HG02763 (cell line): ENCODE measurements around the gene PHTF2.
"Not testable (repeated sequence)": the region's sequence is repeated elsewhere in the genome, so short reads cannot be mapped to it uniquely, and the experiment has no call there.

ENCODE experiments used
- ATAC-seq: cut with Tn5 transposase; IDR thresholded peaks from one replicate; pipeline ENCODE4 v1.9.1; 2021; ENCODE audit warnings: mild to moderate bottlenecking, moderate library complexity; ENCODE audit not compliant: unreplicated experiment

The PHTF2 gene

DNA sequence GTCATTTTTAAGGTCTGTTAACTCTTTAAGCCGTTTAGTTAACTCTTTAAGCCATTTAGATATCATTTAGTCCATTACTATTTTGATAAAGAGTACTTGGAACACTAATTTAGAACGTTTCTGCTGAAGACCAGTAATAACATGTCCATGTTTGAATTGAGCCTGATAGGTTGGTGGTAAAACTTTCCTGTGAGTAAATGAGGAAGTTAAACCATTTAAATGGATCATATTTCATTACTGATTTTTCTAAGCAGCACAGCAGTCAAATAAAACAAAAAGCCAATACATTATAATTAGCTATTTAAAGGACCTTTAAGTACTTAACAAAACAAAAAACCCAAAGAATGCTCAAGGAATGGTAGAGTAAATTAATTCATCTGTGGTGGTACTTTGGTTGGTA is 29.4 kb downstream of the PHTF2 start:
- no peak for ATAC-seq

DNA sequence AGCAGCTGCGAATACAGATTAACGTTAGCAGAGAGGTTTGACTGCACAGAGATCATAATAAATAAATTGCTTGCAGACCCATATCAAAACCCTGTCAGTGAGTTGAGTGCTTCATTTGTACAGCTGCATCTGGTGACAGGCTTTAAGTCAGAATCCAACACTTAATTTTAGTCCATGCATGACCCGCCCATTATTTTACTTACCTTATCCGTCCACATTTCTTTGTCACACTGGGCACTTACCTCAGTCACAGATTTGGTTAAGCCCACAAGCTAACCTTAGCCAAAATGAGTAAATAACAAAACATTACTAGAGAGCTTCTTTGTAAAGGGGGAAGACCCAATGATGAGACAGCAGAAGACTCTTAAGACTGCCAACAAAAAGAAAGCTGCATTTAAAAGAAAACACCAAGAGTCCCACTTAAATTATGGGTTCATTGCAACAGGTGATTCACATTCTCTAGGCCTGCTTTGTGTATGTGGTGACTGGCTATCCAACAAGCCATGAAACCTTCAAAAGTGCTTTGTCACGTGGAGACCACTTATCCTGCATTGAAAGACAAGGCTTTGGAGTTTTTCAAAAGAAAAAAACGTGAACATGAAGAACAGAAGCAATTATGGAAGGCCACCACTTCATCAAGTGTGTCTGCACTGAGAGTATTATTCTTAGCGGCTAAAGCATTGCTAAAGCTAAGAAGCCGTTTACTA is 32.2 kb downstream of the PHTF2 start:
- ATAC-seq, result no peak

DNA sequence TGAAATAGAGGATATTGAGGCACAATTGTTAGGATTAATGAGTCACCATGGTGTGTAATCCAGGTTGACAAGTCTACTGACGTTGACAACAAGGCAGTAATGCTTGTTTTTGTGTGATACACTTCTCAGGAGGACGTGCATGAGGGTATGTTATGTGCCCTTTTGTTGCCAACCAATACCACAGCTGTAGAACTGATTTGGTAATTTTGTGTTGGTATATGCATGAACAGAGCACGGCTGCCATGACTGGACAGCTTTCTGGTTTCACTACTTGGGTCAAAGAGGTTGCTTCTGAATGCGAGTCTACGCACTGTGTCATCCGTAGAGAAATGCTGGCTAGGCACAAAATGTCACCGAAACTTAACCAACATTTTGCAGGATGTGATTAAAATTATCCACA is 32.9 kb downstream of the PHTF2 start:
- ATAC-seq, result no peak

DNA sequence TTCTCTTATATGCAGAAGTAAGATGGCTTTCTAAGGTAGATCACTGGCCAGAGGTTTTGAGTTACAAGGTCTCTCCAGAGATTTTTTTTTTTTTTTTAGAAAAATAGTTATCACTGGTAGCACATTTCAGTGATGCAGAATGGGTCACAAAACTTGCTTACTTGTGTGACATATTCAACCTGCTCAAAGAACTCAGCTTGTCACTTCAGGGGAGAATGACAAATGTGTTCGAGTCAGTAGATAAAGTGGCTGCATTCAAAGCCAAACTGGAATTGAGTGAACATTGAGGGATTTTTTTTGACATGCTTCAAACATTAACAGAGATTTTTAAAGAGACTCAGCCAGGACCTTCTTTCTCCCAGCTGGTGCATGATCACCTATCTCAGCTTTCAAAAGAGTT is 33.4 kb downstream of the PHTF2 start:
- no peak for ATAC-seq

DNA sequence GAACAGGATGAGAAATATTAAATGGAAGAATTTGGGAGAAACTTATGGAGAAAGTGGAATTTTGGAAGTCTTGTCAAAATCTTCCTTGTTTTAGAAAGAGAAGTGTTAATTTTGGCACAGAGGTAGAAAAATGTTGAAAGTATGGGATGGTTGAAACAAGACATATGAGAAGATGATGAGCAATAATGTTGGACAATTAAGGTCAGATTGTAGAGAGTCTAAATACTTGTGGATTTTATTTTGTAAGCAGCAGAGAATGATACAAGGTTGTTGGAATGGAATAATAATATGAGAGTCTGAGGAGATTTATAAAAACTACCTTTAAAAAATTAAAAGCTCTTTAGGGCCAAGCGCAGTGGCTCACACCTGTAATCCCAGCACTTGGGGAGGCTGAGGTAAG is 34.6 kb downstream of the PHTF2 start:
- ATAC-seq, result no peak

DNA sequence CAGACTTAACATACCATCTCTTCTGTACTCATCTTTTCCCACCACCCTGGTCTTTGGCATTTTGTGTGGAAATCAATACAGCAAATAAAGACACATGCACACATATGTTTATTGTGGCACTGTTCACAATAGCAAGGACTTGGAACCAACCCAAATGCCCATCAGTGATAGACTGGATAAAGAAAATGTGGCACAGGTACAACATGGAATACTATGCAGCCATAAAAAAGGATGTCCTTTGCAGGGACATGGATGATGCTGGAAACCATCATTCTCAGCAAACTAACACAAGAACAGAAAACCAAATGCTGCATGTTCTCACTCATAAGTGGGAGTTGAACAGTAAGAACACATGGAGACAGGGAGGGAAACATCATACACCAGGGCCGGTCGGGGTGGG is 37.9 kb downstream of the PHTF2 start:
- ATAC-seq, result not testable (repeated sequence)

DNA sequence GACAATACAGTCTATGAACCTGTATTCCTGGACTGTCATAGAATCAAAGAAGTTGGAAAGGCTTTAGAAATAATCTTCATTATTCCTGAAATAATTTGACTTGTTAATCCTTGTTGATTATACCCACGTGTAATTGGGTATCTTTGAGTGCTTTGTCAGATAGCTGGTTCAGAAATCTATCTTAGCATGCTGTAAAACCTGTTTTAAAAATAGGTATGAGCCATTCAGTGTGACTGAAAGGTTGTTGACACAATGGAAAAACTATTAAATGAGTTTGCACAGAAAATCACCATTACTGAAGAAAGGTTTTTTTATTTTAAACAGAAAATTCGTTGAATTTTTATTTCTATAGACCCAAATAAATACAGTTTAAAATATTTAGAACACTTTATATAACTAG is 38.7 kb downstream of the PHTF2 start:
- no peak for ATAC-seq

DNA sequence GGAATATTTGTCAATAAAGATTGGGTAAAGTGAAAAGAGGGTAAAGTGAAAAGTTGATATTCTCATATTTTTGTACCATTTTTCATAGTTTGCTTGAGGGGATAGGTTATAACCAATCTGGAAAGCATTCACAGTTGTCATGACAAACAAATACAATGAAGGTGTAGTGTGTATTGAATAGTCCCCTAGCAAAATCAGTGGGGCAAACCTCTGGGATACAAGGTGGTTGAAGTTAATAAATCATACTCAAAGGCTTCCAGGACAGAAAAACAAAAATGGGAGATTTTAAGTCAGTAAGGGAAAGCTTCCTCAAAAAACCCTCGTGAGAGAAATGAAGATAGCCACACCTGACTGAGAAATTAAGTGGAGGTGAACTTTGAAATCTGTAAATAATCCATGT is 39.4 kb downstream of the PHTF2 start:
- no peak for ATAC-seq

DNA sequence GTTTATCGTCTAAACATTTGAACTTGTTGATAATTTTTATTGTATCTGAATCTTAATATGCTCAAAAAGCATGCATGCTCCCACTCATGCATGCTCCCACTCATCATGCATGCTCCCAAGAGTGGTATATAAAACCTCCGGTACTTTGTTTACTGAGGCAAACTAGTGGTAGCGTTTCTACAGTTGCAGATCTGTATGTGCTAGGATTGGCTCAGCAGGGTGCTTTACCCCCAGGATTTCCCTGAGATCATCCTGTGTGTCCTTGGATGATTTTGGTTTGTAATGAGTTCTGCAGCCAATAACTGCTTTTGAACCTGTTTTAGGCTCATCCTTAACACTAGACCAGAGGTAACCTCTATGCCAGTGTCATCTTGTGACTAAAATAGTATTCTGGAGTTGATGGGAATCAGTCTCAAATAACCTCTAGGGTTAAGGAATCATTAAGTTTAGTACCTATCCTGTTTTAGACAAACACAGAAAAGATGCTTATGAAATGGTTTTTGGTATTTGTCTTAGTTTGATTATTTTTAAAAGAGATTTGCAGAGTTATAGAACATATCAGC is 40.4 kb downstream of the PHTF2 start:
- ATAC-seq, result no peak

DNA sequence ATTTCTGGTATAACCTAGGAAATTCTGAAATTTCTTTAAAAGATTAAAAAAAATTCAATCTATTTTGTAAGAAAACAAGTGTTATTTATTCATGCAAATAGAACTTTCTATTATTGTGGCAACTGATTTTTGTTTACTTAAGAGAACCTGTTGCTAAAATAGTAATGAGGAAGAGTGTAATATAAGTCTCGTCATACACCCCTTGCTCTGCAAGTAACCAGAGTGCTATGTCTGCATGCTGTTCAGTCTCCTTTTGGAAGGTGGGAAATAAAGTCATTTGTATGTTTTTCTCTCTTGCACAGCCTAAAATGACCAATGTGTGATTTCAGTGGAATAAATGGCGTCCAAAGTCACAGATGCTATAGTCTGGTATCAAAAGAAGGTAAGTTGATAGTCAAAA is 41.3 kb downstream of the PHTF2 start:
- no peak for ATAC-seq

DNA sequence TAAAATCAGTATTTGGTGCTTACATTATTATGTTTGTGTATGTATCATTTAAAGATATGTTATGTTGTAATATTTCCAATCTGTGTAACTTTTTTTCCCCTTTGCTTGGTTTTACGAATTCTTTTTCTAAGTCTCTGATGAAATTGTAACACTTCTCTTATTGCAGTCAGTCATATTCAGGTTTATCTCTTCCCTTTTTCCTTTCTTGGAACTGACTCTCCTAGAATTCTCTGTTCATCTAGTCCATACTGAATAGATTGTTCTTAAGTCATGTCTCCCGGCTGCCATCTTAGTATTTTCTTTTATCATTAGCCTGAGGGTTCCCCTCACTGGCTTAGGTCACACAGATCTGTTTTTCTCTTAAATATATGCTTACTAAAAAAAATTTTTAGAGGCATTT is 44.6 kb downstream of the PHTF2 start:
- no peak for ATAC-seq

DNA sequence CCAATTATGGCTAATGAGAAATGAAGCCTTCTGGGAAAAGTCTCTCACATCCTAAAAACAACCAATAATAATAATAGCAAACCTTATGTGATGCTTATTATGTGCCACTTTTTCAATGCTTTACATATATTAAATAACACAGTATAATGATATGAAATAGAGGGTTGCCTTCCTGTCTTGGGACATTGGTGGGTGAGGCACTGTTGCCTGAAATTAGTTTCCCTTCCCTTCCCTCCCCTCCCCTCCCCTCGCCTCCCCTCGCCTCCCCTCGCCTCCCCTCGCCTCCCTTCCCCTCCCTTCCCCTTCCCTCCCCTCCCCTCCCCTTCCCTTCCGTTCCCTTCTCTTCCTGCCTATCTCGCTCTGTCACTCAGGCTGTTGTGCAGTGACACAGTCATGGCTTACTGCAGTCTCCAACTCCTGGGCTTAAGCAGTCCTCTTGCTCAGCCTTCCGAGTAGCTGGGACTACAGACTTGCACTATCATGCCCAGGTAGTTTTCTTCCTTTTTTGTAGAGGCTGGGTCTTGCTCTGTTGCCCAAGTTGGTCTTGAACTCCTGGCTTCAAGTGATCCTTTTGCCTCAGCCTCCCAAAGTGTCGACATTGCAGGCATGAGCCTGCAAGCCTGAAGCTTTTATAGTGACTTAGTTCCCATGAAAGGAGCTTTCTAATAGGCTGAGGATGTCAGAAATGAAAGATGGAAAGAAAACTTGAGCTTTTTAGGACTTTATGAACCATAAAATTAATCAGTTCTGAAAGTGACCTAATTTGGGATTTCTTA is 47.9 kb downstream of the PHTF2 start:
- ATAC-seq, result no peak

DNA sequence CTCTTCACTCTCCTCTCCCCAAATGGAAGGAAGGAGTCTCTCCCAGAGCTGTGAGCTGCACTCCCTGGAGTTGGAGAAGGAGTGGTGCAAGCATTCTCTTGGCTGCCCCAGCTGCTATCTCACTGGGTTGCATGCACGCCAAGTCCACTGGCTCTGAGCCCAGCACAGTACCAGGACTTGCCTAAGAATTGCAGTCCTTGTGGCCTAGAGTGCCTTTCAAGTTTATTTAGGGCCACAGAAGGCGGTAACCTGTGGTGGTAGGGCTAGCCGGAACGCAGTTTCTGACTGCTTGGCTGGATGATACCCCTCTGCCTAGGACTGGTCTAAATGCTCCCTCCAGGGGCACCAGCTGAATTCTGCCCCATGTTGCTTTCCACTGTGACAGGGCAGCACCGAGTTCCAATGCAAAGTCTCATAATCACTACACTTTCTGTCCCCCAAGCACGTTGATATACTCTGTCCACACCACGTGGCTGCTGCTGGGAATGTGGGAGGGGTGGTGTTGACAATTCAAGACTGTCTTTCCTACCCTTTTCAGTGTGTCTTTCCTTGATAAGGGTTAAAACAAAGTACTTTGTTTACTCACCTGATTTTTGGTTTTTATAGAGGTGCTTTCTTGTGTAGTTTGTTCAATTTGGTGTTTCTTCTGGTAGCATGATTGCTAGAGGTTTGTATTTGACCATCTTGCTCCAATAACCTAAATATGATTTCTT is 57.0 kb downstream of the PHTF2 start:
- ATAC-seq, result no peak

DNA sequence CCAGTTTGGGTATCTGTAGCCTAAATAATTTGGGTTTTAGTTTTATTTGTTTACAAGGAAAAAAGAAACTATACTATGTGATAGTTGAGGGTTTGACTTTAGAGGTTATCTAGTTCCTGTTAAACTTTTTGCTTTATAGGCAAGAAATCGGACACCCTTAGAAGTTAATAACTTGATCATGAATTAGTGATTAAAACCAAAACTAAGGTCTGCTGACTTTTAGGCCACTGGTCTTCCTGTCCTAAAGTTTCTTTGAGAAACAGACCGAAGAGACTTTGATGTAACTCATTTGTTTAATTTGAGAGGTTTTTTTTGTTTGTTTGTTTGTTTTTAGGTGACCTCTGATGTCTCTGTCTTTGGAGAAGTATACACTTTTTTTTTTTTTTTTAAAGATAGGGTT is 59.7 kb downstream of the PHTF2 start:
- ATAC-seq, result peak; percentile 45

DNA sequence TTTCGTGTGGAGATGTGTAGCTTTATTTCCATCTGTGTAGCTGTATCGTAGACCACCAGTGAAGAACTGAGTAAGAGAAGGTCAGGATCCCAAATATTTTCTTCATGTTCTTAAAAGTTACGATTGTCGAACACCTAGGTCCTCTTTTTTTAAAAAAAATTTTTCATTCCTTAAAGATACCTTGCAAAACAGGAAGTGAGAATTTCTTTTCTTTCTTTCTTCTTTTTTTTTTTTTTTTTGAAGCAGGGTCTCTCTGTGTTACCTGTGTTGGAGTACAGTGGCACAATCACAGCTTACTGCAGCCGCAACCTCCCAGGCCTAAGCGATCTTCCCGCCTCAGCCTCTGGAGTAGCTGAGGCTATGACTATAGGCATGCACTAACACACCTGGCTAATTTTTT is 60.8 kb downstream of the PHTF2 start:
- no peak for ATAC-seq

DNA sequence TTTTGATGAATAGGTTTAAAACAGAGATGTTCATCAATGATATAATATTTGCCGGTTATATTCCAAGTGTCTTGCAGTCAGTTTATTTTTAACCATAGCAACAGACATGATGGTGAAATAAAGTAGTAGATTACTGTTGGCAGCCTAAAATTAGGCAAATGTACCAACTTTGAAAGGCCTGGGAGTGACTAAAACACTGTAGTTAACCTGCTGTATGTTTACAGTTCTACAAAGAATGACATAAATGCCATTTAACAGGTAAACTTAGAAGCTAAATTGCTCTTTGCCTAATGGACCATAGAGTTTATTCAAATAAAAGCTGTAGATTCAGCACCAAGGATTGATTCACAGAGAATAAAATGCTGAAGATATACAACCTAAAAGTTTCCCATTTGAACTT is 64.1 kb downstream of the PHTF2 start:
- ATAC-seq, result no peak

DNA sequence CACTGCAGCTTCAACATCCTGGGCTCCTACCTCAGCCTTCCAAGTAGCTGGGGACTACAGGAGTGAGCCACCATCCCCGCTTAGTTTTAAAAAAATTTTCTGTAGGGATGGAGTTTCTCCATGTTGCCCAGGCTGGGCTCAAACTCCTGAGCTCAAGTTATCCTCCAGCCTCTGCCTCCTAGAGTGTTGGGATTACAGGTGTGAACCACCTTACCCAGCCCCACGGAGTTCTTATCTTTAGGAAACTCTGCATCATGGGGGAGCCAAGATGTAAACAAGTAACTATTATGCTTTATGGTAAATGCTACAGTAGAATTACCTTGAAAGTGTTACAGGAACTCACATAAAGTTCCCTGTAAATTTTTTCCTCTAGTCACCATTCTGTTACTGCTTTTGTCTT is 65.3 kb downstream of the PHTF2 start:
- ATAC-seq, result no peak

DNA sequence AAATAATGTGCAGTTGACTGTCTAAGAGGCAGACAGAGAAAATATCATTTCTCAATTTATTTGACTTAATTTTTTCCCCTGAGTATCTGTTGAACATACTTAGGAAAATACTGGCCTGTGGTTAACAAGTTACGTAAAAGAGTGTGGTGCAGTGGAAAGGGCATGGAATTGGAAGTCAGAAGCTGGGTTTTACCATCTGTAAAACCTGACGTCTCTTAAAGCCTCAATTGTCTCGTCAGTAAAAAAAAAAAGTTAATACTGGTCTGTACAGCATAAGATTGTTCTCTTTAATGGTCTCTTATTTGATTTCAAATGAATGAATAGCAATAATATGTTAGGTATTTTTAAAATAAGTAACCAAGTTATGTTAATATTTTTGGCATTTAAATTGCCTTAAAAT is 67.8 kb downstream of the PHTF2 start:
- no peak for ATAC-seq

DNA sequence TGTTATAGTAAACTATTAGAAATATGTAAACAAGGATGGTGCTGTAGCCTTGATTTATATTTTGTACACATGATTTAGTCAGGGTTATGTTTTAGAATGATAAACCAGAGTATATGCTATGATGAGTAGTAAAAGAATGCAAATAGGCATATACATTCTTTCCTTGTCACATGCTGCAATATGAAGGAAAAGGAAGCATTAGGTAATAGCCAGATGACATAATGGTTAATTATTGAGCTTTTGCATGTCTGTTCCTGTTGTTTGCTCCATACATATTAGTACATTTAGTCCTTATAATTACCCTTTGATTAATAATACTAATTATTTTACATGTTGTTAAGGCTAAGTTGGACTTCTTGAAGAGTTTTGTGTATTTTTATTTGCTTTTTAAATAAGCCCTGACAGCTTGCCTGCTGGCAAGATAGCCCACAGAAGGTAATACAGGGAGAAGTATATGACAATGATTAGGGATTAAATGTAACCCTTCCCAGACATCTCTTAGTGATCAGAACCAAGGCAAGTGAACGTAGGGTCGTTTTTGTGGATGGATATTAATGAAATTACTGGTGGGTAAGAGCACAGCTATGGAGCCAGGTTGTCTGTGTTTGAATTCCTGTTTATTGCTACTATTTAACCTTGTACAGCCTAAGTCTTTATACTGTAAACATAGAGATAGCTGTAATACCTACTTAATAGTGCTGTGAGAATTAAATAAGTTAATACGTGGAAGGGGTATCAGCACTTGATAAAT is 68.4 kb downstream of the PHTF2 start:
- no peak for ATAC-seq

DNA sequence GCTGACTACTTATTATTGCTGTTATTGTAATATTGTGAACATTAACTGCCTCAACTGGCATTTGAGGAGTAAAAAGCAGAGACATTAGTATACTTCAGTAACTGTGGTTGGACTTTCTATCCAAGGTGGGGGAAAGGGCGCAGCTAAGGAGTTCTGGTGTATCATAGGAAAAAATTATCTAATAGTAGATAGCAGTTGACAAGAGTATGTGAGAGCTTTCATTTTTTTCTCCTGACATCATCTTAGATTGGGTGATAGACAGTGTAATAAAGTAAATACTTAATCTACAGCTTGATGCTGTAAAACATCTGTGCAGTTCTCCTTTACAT is 68.9 kb downstream of the PHTF2 start:
- ATAC-seq, result no peak

DNA sequence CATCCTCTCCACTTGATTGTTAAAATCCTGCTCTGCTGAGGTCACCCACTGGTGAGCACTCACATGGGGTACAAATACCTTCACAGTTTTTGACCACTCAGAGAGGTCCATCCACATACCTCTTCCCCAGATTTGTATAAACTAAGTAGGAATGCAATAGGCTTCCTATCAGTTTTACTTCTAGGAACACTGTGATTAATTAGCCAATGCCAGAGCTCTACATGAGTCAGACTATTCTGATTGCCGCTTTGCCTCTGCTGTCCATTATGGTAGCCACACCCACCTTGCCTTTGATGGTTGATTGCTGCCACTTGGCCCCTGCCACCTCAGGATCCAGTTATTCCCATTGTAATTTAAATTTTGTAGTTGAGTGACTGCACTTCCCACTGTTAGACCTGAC is 73.7 kb downstream of the PHTF2 start:
- not testable (repeated sequence) for ATAC-seq
